ENCODE measurements around the gene ACRBP. TPM values are rescaled to one million over a fixed set of nuclear protein-coding genes. Genes with fewer than 3 reads are reported as not detected.
A peak's percentile ranks its signal among the peaks of the same experiment; 100 is the strongest.
"Not testable (repeated sequence)": the region's sequence is repeated elsewhere in the genome, so short reads cannot be mapped to it uniquely, and the experiment has no call there.

Gene ACRBP
- total RNA-seq, 2 experiments from 2014 or later = 8.0 to 8.8 TPM

DNA sequence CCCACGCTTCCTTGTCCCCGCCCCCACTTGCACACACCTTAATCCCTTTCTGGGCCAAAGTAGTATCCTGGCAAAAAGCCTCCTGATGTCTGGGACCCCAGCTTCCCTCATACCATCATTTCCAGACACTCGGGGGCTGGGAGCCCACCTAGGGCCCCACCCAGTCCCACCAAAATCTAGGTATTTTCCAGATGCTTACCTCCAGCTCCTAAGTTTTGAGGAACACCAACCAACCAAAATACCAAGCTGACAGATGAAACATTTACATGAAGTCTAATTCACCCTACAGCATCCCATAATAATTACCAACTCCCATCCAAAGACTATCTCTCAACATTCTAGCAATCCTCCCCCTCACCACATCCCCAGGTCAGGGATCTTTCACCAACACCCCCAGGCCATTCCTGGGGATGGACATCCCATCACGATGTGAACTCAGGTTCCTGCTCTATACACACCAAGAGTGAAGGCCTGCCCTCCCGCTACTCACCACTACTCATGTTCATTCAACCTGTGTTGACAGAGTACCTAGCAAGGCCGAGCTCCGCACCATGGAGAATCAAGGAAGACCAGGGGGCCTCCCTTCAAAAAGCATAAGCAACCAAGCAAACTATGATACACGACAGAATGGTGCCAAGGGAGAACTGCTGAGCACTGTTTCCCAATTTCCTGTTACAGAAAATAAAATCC lies 38.5 kb downstream of the ACRBP start:
- ATAC-seq (ENCODE audit: low read depth) (no peak), DNase-seq (peak; percentile 67)
- no peaks in the 10 kb centered on the region for H3K27me3 Mint-ChIP-seq
- no peak overlapping the region for H3K4me3 Mint-ChIP-seq
- peaks cover 46% of the 10 kb centered on the region for H3K4me1 Mint-ChIP-seq
- H3K9me3 Mint-ChIP-seq = no peaks in the 10 kb centered on the region
- POLR2A ChIA-PET = interaction anchor here (0.6 to 1.8 kb wide), 13 partner anchors 23 to 243 kb away, joined by 3 to 15 read pairs (median 5); partner anchors contain the start of genes CDCA3, COPS7A, GAPDH and LAG3
- H3K36me3 Mint-ChIP-seq = peaks cover 13% of the 10 kb centered on the region
- no peak overlapping the region for H3K27ac Mint-ChIP-seq

DNA sequence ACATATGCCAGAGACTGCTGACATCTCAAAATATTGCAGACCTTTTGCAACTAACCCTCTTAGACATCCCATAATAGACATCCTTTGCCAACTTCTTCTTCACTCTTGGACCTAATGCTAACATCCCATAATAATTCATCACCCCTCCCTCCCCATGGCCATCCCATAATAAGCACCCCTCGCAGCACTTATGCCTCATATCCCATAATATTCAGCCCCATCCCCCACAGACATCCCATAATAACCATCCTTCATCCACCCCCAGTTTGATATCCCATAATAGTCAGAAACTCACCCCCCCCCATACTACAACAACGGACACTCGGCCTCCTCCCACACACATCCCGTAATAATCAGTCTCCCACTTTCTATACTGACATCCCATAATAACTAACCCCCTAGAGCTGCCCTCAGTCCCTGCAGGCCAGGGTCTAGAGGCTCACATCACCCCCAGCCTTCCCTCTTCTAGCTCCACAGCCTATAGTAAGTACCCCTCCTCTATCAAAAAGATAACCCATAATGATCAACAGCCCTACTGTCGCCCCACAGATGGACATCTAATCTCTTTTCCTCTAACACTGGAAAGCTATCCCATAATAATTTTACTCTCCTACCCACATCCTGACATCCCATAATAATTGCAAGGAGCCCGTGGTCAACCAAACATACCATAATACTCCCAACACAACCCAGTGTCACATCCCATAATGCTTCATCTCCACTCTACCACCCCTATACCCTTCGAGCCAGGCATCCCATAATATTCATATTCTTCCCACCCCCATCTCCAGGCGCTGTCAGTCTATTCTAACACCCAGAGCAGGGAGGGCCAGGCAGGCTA lies 39.3 kb downstream of the ACRBP start:
- ATAC-seq (ENCODE audit: low read depth) (peak; percentile 63), DNase-seq (peak; percentile 54)
- peaks cover 20% of the 10 kb centered on the region for H3K36me3 Mint-ChIP-seq
- H3K9me3 Mint-ChIP-seq = no peaks in the 10 kb centered on the region
- POLR2A ChIA-PET = interaction anchor here (0.6 to 1.8 kb wide), 13 partner anchors 24 to 243 kb away, joined by 3 to 15 read pairs (median 5); partner anchors contain the start of genes CDCA3, COPS7A, GAPDH and LAG3
- no peak overlapping the region for H3K27ac Mint-ChIP-seq
- peaks cover 48% of the 10 kb centered on the region for H3K4me1 Mint-ChIP-seq
- no peak overlapping the region for H3K4me3 Mint-ChIP-seq
- no peaks in the 10 kb centered on the region for H3K27me3 Mint-ChIP-seq

- Mint-ChIP-seq H3K4me1 (peaks cover 48% of the 10 kb centered on the region), H3K9me3 (no peaks in the 10 kb centered on the region), H3K36me3 (peaks cover 30% of the 10 kb centered on the region), H3K27me3 (no peaks in the 10 kb centered on the region), H3K4me3 (no peak overlapping the region), H3K27ac (peak overlapping the region; percentile 87)
- ATAC-seq (ENCODE audit: low read depth) (peak; percentile 25), DNase-seq (peak; percentile 68)
- POLR2A ChIA-PET = interaction anchor here (0.6 to 1.7 kb wide), 14 partner anchors 7 to 459 kb away, joined by 3 to 5 read pairs (median 4); partner anchors contain the start of genes C12orf57, NOP2 and RNU7-1
Observed at GRCh38 chr12:6606331-6607131, 40.7 kb downstream of the ACRBP start.

GRCh38 chr12:6605421-6606330 lies 41.6 kb downstream of the ACRBP start:
- ATAC-seq (ENCODE audit: low read depth) = peak; percentile 11
- POLR2A ChIA-PET = interaction anchor here (0.6 to 2.1 kb wide), 18 partner anchors 8 to 458 kb away, joined by 3 to 10 read pairs (median 3); partner anchors contain the start of genes C12orf57, CDCA3, NOP2 and RNU7-1
- Mint-ChIP-seq H3K4me3 (no peak overlapping the region), H3K27me3 (no peaks in the 10 kb centered on the region), H3K9me3 (no peaks in the 10 kb centered on the region), H3K36me3 (peaks cover 35% of the 10 kb centered on the region), H3K4me1 (peaks cover 40% of the 10 kb centered on the region), H3K27ac (peak overlapping the region; percentile 87)
- DNase-seq = peak; percentile 60

- H3K4me1 Mint-ChIP-seq = peaks cover 37% of the 10 kb centered on the region
- no peaks in the 10 kb centered on the region for H3K9me3 Mint-ChIP-seq
- H3K27ac Mint-ChIP-seq = peak overlapping the region; percentile 87
- H3K4me3 Mint-ChIP-seq = no peak overlapping the region
- H3K27me3 Mint-ChIP-seq = no peaks in the 10 kb centered on the region
- ATAC-seq (ENCODE audit: low read depth) = no peak
- no peak for DNase-seq
- H3K36me3 Mint-ChIP-seq = peaks cover 46% of the 10 kb centered on the region
- POLR2A ChIA-PET = interaction anchor here (0.6 to 2.1 kb wide), 8 partner anchors 9 to 247 kb away, joined by 3 to 10 read pairs (median 4); partner anchors contain the start of genes CDCA3, GAPDH, NOP2 and USP5
Observed at GRCh38 chr12:6604259-6605029, 42.8 kb downstream of the ACRBP start.

GRCh38 chr12:6603095-6603567 lies 44.1 kb downstream of the ACRBP start:
- peaks cover 51% of the 10 kb centered on the region for H3K36me3 Mint-ChIP-seq
- H3K27me3 Mint-ChIP-seq = no peaks in the 10 kb centered on the region
- no peak for ATAC-seq (ENCODE audit: low read depth)
- H3K27ac Mint-ChIP-seq = peak overlapping the region; percentile 69
- no peak overlapping the region for H3K4me3 Mint-ChIP-seq
- no peak for DNase-seq
- POLR2A ChIA-PET = interaction anchor here (0.9 to 1.8 kb wide), 13 partner anchors 10 to 248 kb away, joined by 3 to 6 read pairs (median 4); partner anchors contain the start of genes CDCA3, GAPDH, USP5 and ZNF384
- H3K4me1 Mint-ChIP-seq = peaks cover 37% of the 10 kb centered on the region
- H3K9me3 Mint-ChIP-seq = no peaks in the 10 kb centered on the region

GRCh38 chr12:6602526-6602925 lies 44.7 kb downstream of the ACRBP start:
- H3K27ac Mint-ChIP-seq = no peak overlapping the region
- peaks cover 56% of the 10 kb centered on the region for H3K36me3 Mint-ChIP-seq
- H3K27me3 Mint-ChIP-seq = no peaks in the 10 kb centered on the region
- POLR2A ChIA-PET = interaction anchor here (0.9 to 1.8 kb wide), 13 partner anchors 10 to 249 kb away, joined by 3 to 6 read pairs (median 4); partner anchors contain the start of genes CDCA3, GAPDH, USP5 and ZNF384
- no peak for ATAC-seq (ENCODE audit: low read depth)
- no peak for DNase-seq
- H3K4me1 Mint-ChIP-seq = peaks cover 40% of the 10 kb centered on the region
- no peaks in the 10 kb centered on the region for H3K9me3 Mint-ChIP-seq
- H3K4me3 Mint-ChIP-seq = no peak overlapping the region

- not testable (repeated sequence) for H3K4me3 Mint-ChIP-seq; ATAC-seq (ENCODE audit: low read depth); DNase-seq; H3K27me3 Mint-ChIP-seq; H3K9me3 Mint-ChIP-seq
- Mint-ChIP-seq H3K4me1 (peaks cover 11% of the 10 kb centered on the region), H3K36me3 (peaks cover 63% of the 10 kb centered on the region), H3K27ac (peak overlapping the region; percentile 10)
- POLR2A ChIA-PET = interaction anchor here (0.6 to 1.8 kb wide), 4 partner anchors 9 to 358 kb away, joined by 3 to 5 read pairs (median 4); partner anchors contain the start of gene MRPL51
Observed at GRCh38 chr12:6595673-6596072, 51.6 kb downstream of the ACRBP start.

- POLR2A ChIA-PET = interaction anchor here (0.6 to 1.6 kb wide), 3 partner anchors 12 to 73 kb away, joined by 3 to 5 read pairs (median 3); no protein-coding TSS in a partner anchor
- peaks cover 54% of the 10 kb centered on the region for H3K36me3 Mint-ChIP-seq
- H3K27ac Mint-ChIP-seq = no peak overlapping the region
- no peak overlapping the region for H3K4me3 Mint-ChIP-seq
- DNase-seq = no peak
- ATAC-seq (ENCODE audit: low read depth) = no peak
- peaks cover 8% of the 10 kb centered on the region for H3K4me1 Mint-ChIP-seq
- no peaks in the 10 kb centered on the region for H3K9me3 Mint-ChIP-seq
- no peaks in the 10 kb centered on the region for H3K27me3 Mint-ChIP-seq
Observed at GRCh38 chr12:6592087-6592486, 55.1 kb downstream of the ACRBP start.

Data from activated naive CD8-positive, alpha-beta T cell treated with anti-CD3 and anti-CD28 coated beads, Interleukin-2, amount 10 ng/mL, durations not matched to agents 7 days and 5 days (primary cell).